DND-41 (cell line): ENCODE data around the gene GRID2.

ENCODE experiments used
- EZH2 ChIP-seq: IDR thresholded peaks from 3 replicates; pipeline ENCODE4 v1.6.1; 2012; ENCODE audit warnings: borderline replicate concordance, low read depth, mild to moderate bottlenecking, moderate library complexity, low read length, inconsistent platforms; ENCODE audit not compliant: severe bottlenecking
- TF ChIP-seq, protein P1 (sequence below): IDR thresholded peaks from 2 replicates; pipeline ENCODE4 v1.5.1; 2012; ENCODE audit warnings: borderline replicate concordance, low read length, moderate library complexity, mild to moderate bottlenecking; ENCODE audit not compliant: poor library complexity, severe bottlenecking; ENCODE audit errors: extremely low read depth

DNA sequence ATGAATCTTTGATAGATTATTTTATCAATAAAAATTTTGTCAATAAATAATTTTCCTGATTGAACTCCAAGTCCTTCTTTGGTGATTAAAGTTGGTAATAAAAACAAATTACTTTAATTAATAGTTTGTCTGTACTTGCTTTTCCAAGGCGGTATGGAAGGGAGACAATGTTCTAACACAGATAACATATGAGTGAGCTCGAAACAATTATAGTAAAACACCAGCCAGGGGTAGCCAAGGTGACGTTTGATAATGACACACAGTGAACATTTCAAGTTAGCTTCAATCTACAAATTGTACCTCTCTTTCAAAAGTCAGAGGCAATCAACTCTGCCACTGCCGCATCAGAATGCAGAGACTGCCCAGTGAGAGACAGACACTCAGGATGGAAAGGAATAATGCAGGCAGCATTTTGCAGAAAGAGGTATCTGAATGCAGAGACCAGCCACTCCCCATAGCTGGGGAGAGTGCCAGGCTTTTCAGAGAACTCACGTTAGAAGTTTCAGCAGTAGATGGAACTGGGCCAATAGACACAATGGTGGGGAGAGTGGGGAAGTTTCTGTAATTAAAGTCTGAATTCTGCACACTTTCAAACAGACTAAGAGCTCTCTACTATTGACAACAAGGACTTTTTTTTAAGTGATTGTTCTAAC, 1506.7 kb downstream of the GRID2 start:
- TF ChIP-seq, protein P1, sequence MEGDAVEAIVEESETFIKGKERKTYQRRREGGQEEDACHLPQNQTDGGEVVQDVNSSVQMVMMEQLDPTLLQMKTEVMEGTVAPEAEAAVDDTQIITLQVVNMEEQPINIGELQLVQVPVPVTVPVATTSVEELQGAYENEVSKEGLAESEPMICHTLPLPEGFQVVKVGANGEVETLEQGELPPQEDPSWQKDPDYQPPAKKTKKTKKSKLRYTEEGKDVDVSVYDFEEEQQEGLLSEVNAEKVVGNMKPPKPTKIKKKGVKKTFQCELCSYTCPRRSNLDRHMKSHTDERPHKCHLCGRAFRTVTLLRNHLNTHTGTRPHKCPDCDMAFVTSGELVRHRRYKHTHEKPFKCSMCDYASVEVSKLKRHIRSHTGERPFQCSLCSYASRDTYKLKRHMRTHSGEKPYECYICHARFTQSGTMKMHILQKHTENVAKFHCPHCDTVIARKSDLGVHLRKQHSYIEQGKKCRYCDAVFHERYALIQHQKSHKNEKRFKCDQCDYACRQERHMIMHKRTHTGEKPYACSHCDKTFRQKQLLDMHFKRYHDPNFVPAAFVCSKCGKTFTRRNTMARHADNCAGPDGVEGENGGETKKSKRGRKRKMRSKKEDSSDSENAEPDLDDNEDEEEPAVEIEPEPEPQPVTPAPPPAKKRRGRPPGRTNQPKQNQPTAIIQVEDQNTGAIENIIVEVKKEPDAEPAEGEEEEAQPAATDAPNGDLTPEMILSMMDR = no peak
- no peak for TF ChIP-seq EZH2
